K562 (cell line): ENCODE results near the gene SCYL1. TPM values are rescaled to one million over a fixed set of nuclear protein-coding genes. Genes with fewer than 3 reads are reported as not detected.

ENCODE experiments used
- ARID4B ChIP-seq: sonication (generic); formaldehyde crosslinking; IDR thresholded peaks from 2 replicates; pipeline ENCODE4 v1.8.0; 2022; ENCODE audit warnings: mild to moderate bottlenecking, missing genetic modification reagents
- ID3 ChIP-seq, 2 experiments: fragments of 250-450 bp in 1 of 2; fragments of 450-650 bp in 1 of 2; sonication (Bioruptor Pico) in 1 of 2; IDR thresholded peaks; 2 replicates each; pipeline versions ENCODE4 v1.6.1 to v1.8.0; 2016 to 2021; ENCODE audit warnings: mild to moderate bottlenecking in 2 of 2, moderate library complexity in 2 of 2, missing compliant biosample characterization in 1 of 2, missing genetic modification characterization in 1 of 2
- MBD1 ChIP-seq: fragments of 250-450 bp; sonication (Bioruptor Pico); IDR thresholded peaks from 2 replicates; pipeline ENCODE4 v1.8.0; 2022; ENCODE audit warnings: inconsistent platforms
- MECOM ChIP-seq: fragments of 250-450 bp; sonication (Bioruptor Pico); IDR thresholded peaks from 2 replicates; pipeline ENCODE4 v1.8.0; 2022; ENCODE audit warnings: inconsistent platforms
- SAP30 ChIP-seq: fragments of 200-600 bp; sonication (generic); IDR thresholded peaks from 2 replicates; pipeline ENCODE4 v1.6.1; 2012; ENCODE audit warnings: borderline replicate concordance, low read depth, mild to moderate bottlenecking, moderate library complexity, low read length, control low read depth, inconsistent platforms; ENCODE audit not compliant: insufficient read depth, poor library complexity, severe bottlenecking
- SETDB1 ChIP-seq: IDR thresholded peaks from one replicate; pipeline ENCODE4 v1.6.1; 2012; ENCODE audit warnings: low read length, control low read depth, inconsistent platforms
- ZMIZ1 ChIP-seq, 2 experiments: fragments of 150-350 bp in 1 of 2; IDR thresholded peaks; 2 replicates each; pipeline ENCODE4 v1.6.1; 2012 to 2016; ENCODE audit warnings: low read depth in 2 of 2, low read length in 2 of 2, mild to moderate bottlenecking in 1 of 2, moderate library complexity in 1 of 2
- ZNF354B ChIP-seq: fragments of 250-450 bp; sonication (Bioruptor Pico); IDR thresholded peaks from 2 replicates; pipeline ENCODE4 v1.4.0; 2020
- ZNF780A ChIP-seq: fragments of 250-450 bp; sonication (Bioruptor Pico); IDR thresholded peaks from 2 replicates; pipeline ENCODE4 v1.5.0; 2021; ENCODE audit warnings: mild to moderate bottlenecking
- ZNF830 ChIP-seq: fragments of 250-450 bp; sonication (Bioruptor Pico); IDR thresholded peaks from 2 replicates; pipeline ENCODE4 v1.5.0; 2021; ENCODE audit warnings: mild to moderate bottlenecking
- polyA plus RNA-seq, 8 experiments: library from polyadenylated mRNA; depleted of rRNA in 4 of 8; stranded (reverse) in 5 of 8; unstranded in 3 of 8; fragments of >200 nt; fragmentation: Nextera tagmentation in 2 of 8; fragmentation: Illumina TruSeq in 1 of 8; extraction: Ambion mirVana in 2 of 8; extraction: Trizol in 1 of 8; gene quantifications; 2 replicates each; pipeline versions ENCODE4 v1.2.1 to v1.2.3, GENCODE V29; 2011 to 2014; ENCODE audit warnings: inconsistent platforms in 1 of 8, missing spikeins in 1 of 8
- total RNA-seq, 7 experiments: library from RNA; depleted of rRNA in 6 of 7; stranded (reverse); fragments of >200 nt in 6 of 7; fragmentation: Illumina TruSeq in 2 of 7; extraction: Trizol in 2 of 7; gene quantifications; 2 replicates each; pipeline versions ENCODE4 v1.2.1 to v1.2.3, GENCODE V29; 2011 to 2021; ENCODE audit warnings: low replicate concordance in 1 of 7
- TF ChIP-seq, protein P1 (sequence below): fragments of 250-450 bp; sonication (Bioruptor Pico); IDR thresholded peaks from 2 replicates; pipeline ENCODE4 v1.8.0; 2022; ENCODE audit warnings: moderate library complexity, mild to moderate bottlenecking, inconsistent platforms
- TF ChIP-seq, protein P2 (sequence below): fragments of 450-650 bp; IDR thresholded peaks from 2 replicates; pipeline ENCODE4 v1.6.1; 2016; ENCODE audit warnings: low read depth, mild to moderate bottlenecking, moderate library complexity

SCYL1 gene
- total and polyA plus RNA-seq, 9 of the 15 experiments (the other 6 are each of a cell fraction or from before 2014, with no cell fraction given), result 1.9 to 145 (median 57.6) TPM

DNA sequence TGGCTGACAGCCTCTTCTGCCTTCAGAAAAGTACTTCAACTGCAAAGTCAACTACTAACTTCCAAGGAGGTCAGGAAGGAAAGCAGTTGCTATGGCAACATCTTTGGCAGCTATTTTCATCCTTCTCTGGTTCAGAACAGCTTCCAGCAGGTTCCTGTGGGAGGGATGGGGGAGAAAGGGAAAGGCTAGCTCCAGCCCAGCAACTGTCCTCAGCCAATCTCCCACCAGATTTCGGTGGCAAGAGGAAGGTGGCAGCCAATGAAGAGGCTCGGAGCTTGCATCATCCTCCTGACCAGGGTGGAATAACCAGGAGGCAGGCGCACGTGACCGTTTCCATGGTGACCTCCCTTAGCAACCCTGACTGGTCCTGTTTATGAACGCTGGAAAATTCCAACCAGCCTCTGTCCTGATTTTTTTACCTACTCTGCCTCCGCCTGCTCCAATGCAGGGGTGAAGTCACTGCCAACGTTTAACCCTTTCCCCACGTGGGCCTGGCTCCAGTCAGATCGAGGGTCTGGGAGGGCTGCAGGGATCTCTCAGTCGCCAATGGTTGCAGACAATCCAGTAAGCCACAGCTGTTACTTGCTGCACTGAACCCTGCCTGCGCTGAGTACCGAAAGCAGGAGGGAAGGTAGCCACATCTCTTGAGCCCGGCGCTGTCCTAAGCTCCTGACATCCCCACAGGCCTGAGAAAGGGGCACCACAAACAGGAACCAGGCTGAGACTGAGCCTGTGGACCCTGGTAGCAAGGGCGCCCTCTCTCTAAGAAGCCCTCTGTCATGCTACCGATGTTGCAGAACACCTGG lies 37.2 kb upstream of the SCYL1 start (continued):
- TF ChIP-seq ZMIZ1 (IDR thresholded peaks at IDR 0.05; ENCODE audit: low read depth in 2 of 2, low read length in 2 of 2) (no peak), ID3 (CRISPR knock-in tag; IDR thresholded peaks at IDR 0.05) (no peak), ID3 (tag; IDR thresholded peaks at IDR 0.05) (0 out of 2 replicates have a peak, but pooled peaks have one; percentile 13), SAP30 (no peak), MECOM (CRISPR knock-in tag) (no peak), ZNF354B (CRISPR knock-in tag) (no peak), SETDB1 (no peak), ARID4B (CRISPR knock-in tag) (no peak), ZNF780A (CRISPR knock-in tag) (no peak), ZNF830 (no peak), MBD1 (CRISPR knock-in tag) (no peak)
- TF ChIP-seq, protein P1, sequence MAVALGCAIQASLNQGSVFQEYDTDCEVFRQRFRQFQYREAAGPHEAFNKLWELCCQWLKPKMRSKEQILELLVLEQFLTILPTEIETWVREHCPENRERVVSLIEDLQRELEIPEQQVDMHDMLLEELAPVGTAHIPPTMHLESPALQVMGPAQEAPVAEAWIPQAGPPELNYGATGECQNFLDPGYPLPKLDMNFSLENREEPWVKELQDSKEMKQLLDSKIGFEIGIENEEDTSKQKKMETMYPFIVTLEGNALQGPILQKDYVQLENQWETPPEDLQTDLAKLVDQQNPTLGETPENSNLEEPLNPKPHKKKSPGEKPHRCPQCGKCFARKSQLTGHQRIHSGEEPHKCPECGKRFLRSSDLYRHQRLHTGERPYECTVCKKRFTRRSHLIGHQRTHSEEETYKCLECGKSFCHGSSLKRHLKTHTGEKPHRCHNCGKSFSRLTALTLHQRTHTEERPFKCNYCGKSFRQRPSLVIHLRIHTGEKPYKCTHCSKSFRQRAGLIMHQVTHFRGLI, result no peak
- TF ChIP-seq, protein P2, sequence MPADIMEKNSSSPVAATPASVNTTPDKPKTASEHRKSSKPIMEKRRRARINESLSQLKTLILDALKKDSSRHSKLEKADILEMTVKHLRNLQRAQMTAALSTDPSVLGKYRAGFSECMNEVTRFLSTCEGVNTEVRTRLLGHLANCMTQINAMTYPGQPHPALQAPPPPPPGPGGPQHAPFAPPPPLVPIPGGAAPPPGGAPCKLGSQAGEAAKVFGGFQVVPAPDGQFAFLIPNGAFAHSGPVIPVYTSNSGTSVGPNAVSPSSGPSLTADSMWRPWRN, result no peak
